Endothelial cell of umbilical vein (primary cell): ENCODE results near the gene DGKH.

Experiments
- CTCF ChIP-seq, 2 donors: IDR thresholded peaks; 1 replicate in 1 of 2; 2 replicates in 1 of 2; pipeline ENCODE4 v1.5.1; 2011; ENCODE audit warnings: low read length in 2 of 2, mild to moderate bottlenecking in 2 of 2, moderate library complexity in 2 of 2, control low read depth in 1 of 2, inconsistent platforms in 1 of 2, low read depth in 1 of 2; ENCODE audit not compliant: insufficient read depth in 1 of 2; ENCODE audit errors: extremely low read depth in 1 of 2
- POLR2A ChIP-seq: IDR thresholded peaks from 2 replicates; pipeline ENCODE4 v1.6.1; 2012; ENCODE audit warnings: low read depth, mild to moderate bottlenecking, control low read depth, low read length

GRCh38 chr13:42229287-42229686, 180.8 kb downstream of the DGKH start:
- TF ChIP-seq CTCF (IDR thresholded peaks at IDR 0.05; ENCODE audit: extremely low read depth in 1 of 2, insufficient read depth in 1 of 2, low read depth in 1 of 2, low read length in 2 of 2) (no peak), POLR2A (no peak)
